Measurements from ENCODE around the gene CNN3. TPM values are rescaled to one million over a fixed set of nuclear protein-coding genes. Genes with fewer than 3 reads are reported as not detected.

Gene CNN3
- polyA plus RNA-seq, 4 donors = 53.5 to 155 (median 95.2) TPM

DNA sequence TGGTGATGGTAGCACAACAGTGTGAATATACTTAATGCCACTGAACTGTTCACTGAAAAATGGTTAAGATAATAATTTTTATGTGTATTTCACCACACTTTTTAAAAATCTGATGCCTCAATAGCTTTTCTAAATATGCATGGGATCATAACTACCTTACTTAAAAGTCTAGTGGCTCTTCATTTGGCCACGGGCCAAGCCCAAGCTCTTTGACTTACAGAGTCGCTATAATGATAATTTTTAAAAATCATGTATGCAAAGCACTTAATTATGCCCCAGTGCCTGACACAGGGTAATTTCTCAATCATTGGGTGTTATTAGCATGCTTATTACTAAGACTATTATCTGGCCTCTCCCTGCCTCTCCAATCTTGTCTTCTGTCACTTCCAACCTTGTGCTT is 7.6 kb upstream of the CNN3 start:
- H3K27ac ChIP-seq (ENCODE audit: low read depth in 1 of 3, low read length in 2 of 3) = no peak overlapping the region
- H3K4me3 ChIP-seq (ENCODE audit: low read depth in 1 of 3, low read length in 3 of 3) = no peak overlapping the region
- H3K27me3 ChIP-seq (ENCODE audit: control insufficient read depth in 3 of 3, insufficient read depth in 3 of 3, low read length in 3 of 3) = peaks cover 0 to 3% (median 0%) of the 10 kb centered on the region in 3 donors
- 78 to 87% (median 84%) methylated on average over 2 of the region's 2 CpGs for whole genome bisulfite sequencing, 3 donors
- FAIRE-seq = no peak
- no peaks in the 10 kb centered on the region for H3K9me3 ChIP-seq (ENCODE audit: control insufficient read depth in 2 of 2, insufficient read depth in 1 of 2, low read depth in 1 of 2, low read length in 1 of 2)
- DNase-seq = no peak
- no peaks in the 10 kb centered on the region for H3K36me3 ChIP-seq (ENCODE audit: control insufficient read depth in 3 of 3, insufficient read depth in 2 of 3, low read depth in 1 of 3, low read length in 3 of 3)
- H3K4me1 ChIP-seq (ENCODE audit: control insufficient read depth in 3 of 3, insufficient read depth in 2 of 3, low read depth in 1 of 3, low read length in 2 of 3) = peaks cover 0 to 1% (median 0%) of the 10 kb centered on the region in 3 donors

DNA sequence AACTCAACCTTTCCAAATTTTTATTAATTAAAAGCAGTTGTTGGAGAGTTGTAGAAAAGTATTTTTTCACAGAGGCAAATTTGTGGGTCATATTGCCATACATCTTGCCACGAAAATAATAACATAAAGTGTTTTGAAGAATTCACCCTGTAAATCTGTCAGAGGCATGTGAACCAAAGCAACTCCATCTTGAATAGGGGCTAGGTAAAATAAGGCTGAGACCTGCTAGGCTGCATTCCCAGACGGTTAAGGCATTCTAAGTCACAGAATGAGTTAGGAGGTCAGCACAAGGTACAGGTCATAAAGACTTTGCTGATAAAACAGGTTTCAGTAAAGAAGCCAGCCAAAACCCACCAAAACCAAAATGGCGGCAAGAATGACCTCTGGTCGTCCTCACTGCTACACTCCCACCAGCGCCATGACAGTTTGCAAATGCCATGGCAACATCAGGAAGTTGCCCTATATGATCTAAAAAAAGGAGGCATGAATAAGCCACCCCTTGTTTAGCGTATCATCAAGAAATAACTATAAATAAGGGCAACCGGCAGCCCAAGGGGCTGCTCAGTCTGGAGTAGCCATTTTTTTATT is 4.4 kb upstream of the CNN3 start:
- DNase-seq (no peak), FAIRE-seq (no peak)
- H3K4me3 ChIP-seq (ENCODE audit: low read depth in 1 of 3, low read length in 3 of 3) = no peak overlapping the region
- H3K27me3 ChIP-seq (ENCODE audit: control insufficient read depth in 3 of 3, insufficient read depth in 3 of 3, low read length in 3 of 3) = peaks cover 0 to 9% (median 2%) of the 10 kb centered on the region in 3 donors
- H3K9me3 ChIP-seq (ENCODE audit: control insufficient read depth in 2 of 2, insufficient read depth in 1 of 2, low read depth in 1 of 2, low read length in 1 of 2) = no peaks in the 10 kb centered on the region
- no peaks in the 10 kb centered on the region for H3K4me1 ChIP-seq (ENCODE audit: control insufficient read depth in 3 of 3, insufficient read depth in 2 of 3, low read depth in 1 of 3, low read length in 2 of 3)
- WGBS, 3 donors = 80 to 91% (median 83%) methylated on average over 7 of the region's 7 CpGs
- no peaks in the 10 kb centered on the region for H3K36me3 ChIP-seq (ENCODE audit: control insufficient read depth in 3 of 3, insufficient read depth in 2 of 3, low read depth in 1 of 3, low read length in 3 of 3)
- no peak overlapping the region for H3K27ac ChIP-seq (ENCODE audit: low read depth in 1 of 3, low read length in 2 of 3)

DNA sequence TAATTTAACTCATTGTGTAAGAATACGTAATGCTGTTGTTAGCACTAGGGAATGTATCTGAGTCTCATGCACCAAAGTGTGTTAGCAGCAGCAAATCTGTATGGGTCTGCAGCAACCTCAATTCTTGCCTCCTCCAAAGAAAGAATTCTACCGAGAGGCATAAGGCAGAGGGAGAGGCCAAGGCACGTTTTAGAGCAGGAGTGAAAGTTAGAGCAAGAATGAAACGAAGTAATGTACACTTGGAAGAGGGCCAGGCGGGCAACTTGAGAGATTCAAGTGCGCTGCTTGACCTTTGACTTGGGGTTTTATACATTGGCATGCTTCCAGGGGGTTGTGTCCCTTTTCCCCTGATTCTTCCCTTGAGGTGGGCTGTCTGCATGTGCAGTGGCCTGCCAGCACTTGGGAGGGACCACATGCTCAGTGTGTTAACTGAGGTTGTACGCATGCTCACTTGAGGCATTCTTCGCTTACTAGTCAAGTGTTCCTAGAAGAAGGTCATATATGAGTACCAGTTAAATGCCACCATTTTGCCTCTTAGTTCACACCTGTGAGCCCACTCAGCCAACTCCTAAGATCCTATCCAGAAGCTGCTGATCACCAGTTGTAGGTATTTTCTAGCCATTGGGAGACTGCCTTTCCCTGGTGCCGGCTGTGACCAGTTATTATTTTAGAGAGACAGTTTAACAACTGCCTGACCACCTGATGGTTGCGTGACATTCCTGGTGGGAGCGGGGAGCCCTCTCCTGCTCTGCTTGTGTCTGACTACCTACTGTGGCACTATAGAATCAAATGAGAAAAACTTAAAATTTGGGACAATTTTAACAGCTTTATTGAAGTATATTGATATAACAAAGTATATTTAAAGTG is 2.7 kb upstream of the CNN3 start:
- Histone ChIP-seq H3K4me1 (ENCODE audit: control insufficient read depth in 3 of 3, insufficient read depth in 2 of 3, low read depth in 1 of 3, low read length in 2 of 3) (peaks cover 0 to 5% (median 0%) of the 10 kb centered on the region in 3 donors), H3K9me3 (ENCODE audit: control insufficient read depth in 2 of 2, insufficient read depth in 1 of 2, low read depth in 1 of 2, low read length in 1 of 2) (no peaks in the 10 kb centered on the region), H3K27ac (ENCODE audit: low read depth in 1 of 3, low read length in 2 of 3) (peak overlapping the region in 2 of 3 donors; percentile 33 to 61), H3K36me3 (ENCODE audit: control insufficient read depth in 3 of 3, insufficient read depth in 2 of 3, low read depth in 1 of 3, low read length in 3 of 3) (no peaks in the 10 kb centered on the region), H3K4me3 (ENCODE audit: low read depth in 1 of 3, low read length in 3 of 3) (peak overlapping the region in 1 of 3 donors; percentile 9), H3K27me3 (ENCODE audit: control insufficient read depth in 3 of 3, insufficient read depth in 3 of 3, low read length in 3 of 3) (peaks cover 0 to 24% (median 2%) of the 10 kb centered on the region in 3 donors)
- 16 to 59% (median 37%) methylated on average over 11 of the region's 11 CpGs for WGBS, 3 donors
- peak in 1 of 2 donors; percentile 83 for DNase-seq
- no peak for FAIRE-seq

DNA sequence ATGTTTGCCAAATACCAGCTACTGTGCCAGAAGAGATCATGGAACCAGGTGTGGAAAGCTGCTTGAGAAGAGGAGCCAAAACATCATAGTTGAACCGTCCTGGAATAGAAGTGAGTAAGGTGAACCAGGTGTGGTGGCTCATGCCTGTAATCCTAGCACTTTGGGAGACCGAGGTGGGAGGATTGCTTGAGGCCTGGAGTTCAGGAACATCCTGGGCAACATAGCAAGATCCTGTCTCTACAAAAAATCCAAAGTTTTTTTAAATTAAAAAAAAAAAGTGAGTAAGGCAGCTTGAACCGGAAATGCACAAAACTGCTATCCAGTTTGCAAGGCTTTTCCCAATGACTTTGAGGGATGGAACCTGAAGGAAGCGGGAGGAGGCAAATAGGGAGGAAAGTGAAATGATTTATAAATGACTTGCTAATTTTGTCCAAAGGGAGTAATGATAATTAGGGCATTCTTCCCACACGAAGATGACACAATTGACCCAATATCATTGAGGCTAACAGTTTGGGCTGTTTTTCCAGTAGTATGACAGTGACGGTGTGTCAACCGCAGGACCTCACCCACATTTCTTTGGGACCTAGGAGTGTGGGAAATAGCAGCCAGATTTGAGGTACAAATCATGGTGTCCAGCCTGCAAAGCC is 1.5 kb upstream of the CNN3 start:
- WGBS, 3 donors = 15 to 51% (median 38%) methylated on average over 7 of the region's 7 CpGs
- no peak for FAIRE-seq
- Histone ChIP-seq H3K4me1 (ENCODE audit: control insufficient read depth in 3 of 3, insufficient read depth in 2 of 3, low read depth in 1 of 3, low read length in 2 of 3) (peaks cover 0 to 5% (median 0%) of the 10 kb centered on the region in 3 donors), H3K36me3 (ENCODE audit: control insufficient read depth in 3 of 3, insufficient read depth in 2 of 3, low read depth in 1 of 3, low read length in 3 of 3) (no peaks in the 10 kb centered on the region), H3K27me3 (ENCODE audit: control insufficient read depth in 3 of 3, insufficient read depth in 3 of 3, low read length in 3 of 3) (peaks cover 0 to 27% (median 2%) of the 10 kb centered on the region in 3 donors), H3K9me3 (ENCODE audit: control insufficient read depth in 2 of 2, insufficient read depth in 1 of 2, low read depth in 1 of 2, low read length in 1 of 2) (no peaks in the 10 kb centered on the region), H3K4me3 (ENCODE audit: low read depth in 1 of 3, low read length in 3 of 3) (peak overlapping the region in 1 of 3 donors; percentile 26), H3K27ac (ENCODE audit: low read depth in 1 of 3, low read length in 2 of 3) (peak overlapping the region in 2 of 3 donors; percentile 97)
- no peak for DNase-seq

DNA sequence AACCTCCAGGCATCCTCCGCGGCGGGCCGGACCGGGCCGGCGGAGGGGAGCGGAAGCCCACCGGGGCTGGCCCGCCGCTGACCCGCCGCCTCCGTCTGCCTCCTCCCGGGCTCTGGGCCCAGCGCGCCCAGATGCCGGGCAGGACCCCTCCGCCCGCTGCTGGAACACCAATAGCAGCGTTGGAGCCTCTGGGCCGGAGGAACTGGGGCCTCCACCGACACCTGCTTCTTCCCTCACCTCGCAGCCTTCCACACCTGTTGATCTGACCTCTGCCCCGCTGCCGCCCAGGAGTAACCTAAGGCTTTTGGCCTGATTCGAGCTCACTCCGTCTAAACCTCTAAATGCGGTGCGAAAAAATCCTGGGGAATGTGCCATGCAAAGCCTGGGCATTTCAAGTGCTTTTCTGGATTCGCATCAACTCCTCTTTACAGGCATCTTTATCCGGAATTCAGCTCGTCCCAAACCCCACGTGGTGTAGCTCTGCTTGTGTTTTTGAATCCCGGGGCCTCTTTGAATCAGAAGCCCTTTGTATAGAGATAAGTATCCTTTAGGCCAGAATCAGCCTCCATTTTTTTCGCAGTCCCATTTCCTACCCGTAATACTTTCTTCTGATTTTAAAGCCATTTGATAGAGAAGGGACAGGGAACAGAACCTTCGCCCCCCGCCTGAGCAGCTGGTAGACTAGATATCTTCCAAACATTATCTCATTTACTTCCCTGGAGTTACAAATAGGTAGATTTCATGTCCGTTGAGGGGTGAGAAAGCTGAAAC is 680 bp upstream of the CNN3 start:
- Histone ChIP-seq H3K9me3 (ENCODE audit: control insufficient read depth in 2 of 2, insufficient read depth in 1 of 2, low read depth in 1 of 2, low read length in 1 of 2) (no peaks in the 10 kb centered on the region), H3K27me3 (ENCODE audit: control insufficient read depth in 3 of 3, insufficient read depth in 3 of 3, low read length in 3 of 3) (peaks cover 0 to 27% (median 2%) of the 10 kb centered on the region in 3 donors), H3K36me3 (ENCODE audit: control insufficient read depth in 3 of 3, insufficient read depth in 2 of 3, low read depth in 1 of 3, low read length in 3 of 3) (no peaks in the 10 kb centered on the region), H3K4me1 (ENCODE audit: control insufficient read depth in 3 of 3, insufficient read depth in 2 of 3, low read depth in 1 of 3, low read length in 2 of 3) (peaks cover 0 to 10% (median 4%) of the 10 kb centered on the region in 3 donors), H3K27ac (ENCODE audit: low read depth in 1 of 3, low read length in 2 of 3) (peak overlapping the region; percentile 61 to 97 (median 97)), H3K4me3 (ENCODE audit: low read depth in 1 of 3, low read length in 3 of 3) (peak overlapping the region; percentile 36 to 81 (median 61))
- peak in 1 of 2 donors; percentile 74 for DNase-seq
- 5 to 13% (median 10%) methylated on average over 33 to 40 of the region's 40 CpGs for WGBS, 3 donors
- no peak for FAIRE-seq

DNA sequence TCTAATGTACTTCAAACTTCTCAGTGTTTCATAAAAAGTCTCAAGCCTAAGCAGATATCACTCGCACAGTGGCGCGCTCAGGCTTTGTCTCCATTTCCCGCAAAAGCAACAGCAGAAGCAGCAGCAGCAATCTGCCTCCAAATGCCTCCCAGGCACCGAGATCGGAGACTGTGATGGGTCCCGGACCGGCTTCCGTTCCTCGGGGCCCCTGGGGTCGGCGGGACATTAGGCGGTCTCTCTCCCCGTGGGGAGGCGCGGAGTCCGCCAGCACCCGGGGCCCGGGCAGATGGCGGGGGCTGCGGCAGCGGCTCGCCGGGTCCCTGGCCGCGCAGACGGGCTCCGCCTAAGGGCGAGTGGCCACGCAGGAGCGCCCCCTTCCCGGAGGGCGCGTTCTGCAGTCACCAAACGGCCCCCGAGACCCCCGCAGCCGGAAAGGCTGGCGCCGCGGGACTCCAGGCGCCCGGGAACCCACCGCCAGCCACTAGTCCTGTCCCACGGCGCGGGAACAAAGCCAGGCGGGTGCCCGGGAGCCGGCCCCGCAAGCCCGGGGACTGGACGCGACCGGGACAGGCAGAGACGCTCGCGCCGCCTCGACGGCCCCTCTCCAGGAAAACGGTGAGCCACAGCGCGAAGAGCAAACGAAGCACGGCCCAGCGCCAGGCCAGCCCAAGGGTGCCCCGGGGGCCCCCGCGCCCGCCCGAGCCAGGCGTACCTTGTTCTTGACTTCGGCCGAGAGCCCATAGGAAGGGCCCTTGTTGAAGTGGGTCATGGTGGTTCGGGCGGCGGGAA is 590 bp downstream of the CNN3 start:
- Histone ChIP-seq H3K4me3 (ENCODE audit: low read depth in 1 of 3, low read length in 3 of 3) (peak overlapping the region; percentile 74 to 81 (median 80)), H3K27ac (ENCODE audit: low read depth in 1 of 3, low read length in 2 of 3) (peak overlapping the region; percentile 92 to 97 (median 96)), H3K36me3 (ENCODE audit: control insufficient read depth in 3 of 3, insufficient read depth in 2 of 3, low read depth in 1 of 3, low read length in 3 of 3) (no peaks in the 10 kb centered on the region), H3K27me3 (ENCODE audit: control insufficient read depth in 3 of 3, insufficient read depth in 3 of 3, low read length in 3 of 3) (peaks cover 0 to 27% (median 2%) of the 10 kb centered on the region in 3 donors), H3K9me3 (ENCODE audit: control insufficient read depth in 2 of 2, insufficient read depth in 1 of 2, low read depth in 1 of 2, low read length in 1 of 2) (no peaks in the 10 kb centered on the region), H3K4me1 (ENCODE audit: control insufficient read depth in 3 of 3, insufficient read depth in 2 of 3, low read depth in 1 of 3, low read length in 2 of 3) (peaks cover 0 to 10% (median 8%) of the 10 kb centered on the region in 3 donors)
- WGBS, 3 donors = 0 to 1% (median 1%) methylated on average over 61 to 78 of the region's 78 CpGs
- no peak for FAIRE-seq
- DNase-seq = peak; percentile 42 to 68

DNA sequence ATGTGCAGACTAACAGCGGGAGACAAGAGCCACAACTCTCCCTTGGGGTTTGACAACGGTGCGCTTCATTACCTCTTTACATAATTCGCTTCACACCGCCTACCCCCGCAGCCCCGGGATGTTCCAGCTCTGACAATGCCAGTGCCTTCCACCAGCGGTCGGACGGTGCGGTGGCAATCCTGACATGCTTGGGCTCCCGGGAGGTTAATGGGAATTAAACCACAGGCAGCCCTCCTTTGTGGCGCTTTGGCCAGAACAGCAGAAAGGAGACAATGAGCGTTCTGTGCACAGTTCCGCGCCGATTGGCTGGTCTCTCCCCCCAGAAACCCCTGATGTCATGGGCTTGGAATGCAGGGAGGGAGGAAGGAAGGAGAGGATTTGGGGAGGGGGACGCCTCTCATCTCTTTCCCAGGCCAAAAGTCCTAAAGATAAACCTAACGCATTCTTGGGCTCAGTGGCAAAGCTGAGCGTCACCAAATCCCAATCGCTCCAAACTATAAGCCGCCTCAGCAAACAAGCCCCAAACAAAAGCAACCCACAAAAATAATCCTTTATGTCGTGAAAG is 1.3 kb downstream of the CNN3 start:
- DNase-seq (peak; percentile 36 to 68), FAIRE-seq (no peak)
- Histone ChIP-seq H3K9me3 (ENCODE audit: control insufficient read depth in 2 of 2, insufficient read depth in 1 of 2, low read depth in 1 of 2, low read length in 1 of 2) (no peaks in the 10 kb centered on the region), H3K4me1 (ENCODE audit: control insufficient read depth in 3 of 3, insufficient read depth in 2 of 3, low read depth in 1 of 3, low read length in 2 of 3) (peaks cover 0 to 10% (median 8%) of the 10 kb centered on the region in 3 donors), H3K4me3 (ENCODE audit: low read depth in 1 of 3, low read length in 3 of 3) (peak overlapping the region; percentile 74 to 81 (median 80)), H3K27ac (ENCODE audit: low read depth in 1 of 3, low read length in 2 of 3) (peak overlapping the region; percentile 92 to 97 (median 96)), H3K36me3 (ENCODE audit: control insufficient read depth in 3 of 3, insufficient read depth in 2 of 3, low read depth in 1 of 3, low read length in 3 of 3) (no peaks in the 10 kb centered on the region), H3K27me3 (ENCODE audit: control insufficient read depth in 3 of 3, insufficient read depth in 3 of 3, low read length in 3 of 3) (peaks cover 0 to 27% (median 2%) of the 10 kb centered on the region in 3 donors)
- WGBS, 3 donors = 2 to 6% (median 3%) methylated on average over 23 of the region's 23 CpGs

All from small intestine (tissue), 7 donors.